CD4-positive, alpha-beta T cell treated with Interleukin-4 for 1 hour (primary cell): ENCODE measurements around the gene CALR3.
"Not testable (repeated sequence)": the region's sequence is repeated elsewhere in the genome, so short reads cannot be mapped to it uniquely, and the experiment has no call there.

Experiments used
- DNase-seq, 2 donors: peaks; one replicate each; pipeline ENCODE4 v3.0.0-alpha.2; 2020 to 2022

CALR3 gene

GRCh38 chr19:16495982-16496612 lies at the start of gene CALR3, which contains the start of gene C19orf44:
CALR3 (minus strand) TSS chr19:16496167; CDS start chr19:16496129, 38 bp downstream.
C19orf44 (plus strand) TSS chr19:16496394; CDS start chr19:16500793, 4,399 bp downstream.
- DNase-seq = peak; percentile 97

DNA sequence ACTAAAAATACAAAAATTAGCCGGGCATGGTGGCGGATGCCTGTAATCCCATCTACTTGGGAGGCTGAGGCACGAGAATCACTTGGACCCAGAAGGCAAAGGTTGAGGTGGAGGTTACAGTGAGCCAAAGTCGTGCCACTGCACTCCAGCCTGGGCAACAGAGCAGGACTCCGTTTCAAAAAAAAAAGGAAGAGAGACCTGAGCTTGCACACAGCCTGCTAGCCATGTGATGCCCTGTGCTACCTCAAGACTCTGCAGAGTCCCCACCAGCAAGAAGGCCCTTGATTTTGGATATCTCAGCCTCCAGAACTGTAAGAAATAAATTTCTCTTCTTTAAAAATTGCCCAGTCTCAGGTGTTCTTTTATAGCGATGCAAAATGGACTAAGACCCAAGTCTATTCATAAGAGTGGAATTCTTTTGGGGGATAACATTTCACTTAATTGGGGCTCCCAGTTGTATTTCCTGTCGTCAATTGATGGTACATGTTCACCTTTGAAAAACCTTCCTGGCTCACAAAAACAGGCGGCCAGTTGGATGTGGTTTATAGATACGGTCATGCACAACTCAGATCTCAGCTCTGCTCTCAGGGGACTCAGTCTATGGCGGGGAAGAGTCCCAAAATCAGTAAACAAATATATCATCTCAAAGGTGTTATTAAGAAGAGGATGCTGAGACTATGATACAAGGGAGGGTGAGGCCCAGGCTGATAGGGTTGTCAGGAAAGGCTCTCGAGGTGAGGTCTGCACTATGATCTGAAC lies 48.7 kb upstream of the CALR3 start:
- no peak for DNase-seq

DNA sequence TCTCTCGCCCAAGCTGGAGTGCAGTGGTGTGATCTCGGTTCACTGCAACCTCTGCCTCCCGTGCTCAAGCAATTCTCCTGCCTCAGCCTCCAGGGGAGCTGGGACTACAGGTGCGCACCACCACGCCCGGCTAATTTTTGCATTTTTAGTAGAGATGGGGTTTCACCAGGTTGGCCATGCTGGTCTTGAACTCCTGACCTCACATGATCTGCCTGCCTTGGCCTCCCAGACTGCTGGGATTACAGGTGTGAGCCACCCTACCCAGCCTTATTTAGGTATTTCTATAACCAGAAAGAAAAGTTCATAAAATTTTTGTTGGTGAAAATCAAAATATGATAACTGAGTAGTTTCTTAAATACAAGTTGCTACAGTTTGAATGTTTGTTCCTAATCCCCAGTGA lies 47.8 kb upstream of the CALR3 start:
- not testable (repeated sequence) for DNase-seq

DNA sequence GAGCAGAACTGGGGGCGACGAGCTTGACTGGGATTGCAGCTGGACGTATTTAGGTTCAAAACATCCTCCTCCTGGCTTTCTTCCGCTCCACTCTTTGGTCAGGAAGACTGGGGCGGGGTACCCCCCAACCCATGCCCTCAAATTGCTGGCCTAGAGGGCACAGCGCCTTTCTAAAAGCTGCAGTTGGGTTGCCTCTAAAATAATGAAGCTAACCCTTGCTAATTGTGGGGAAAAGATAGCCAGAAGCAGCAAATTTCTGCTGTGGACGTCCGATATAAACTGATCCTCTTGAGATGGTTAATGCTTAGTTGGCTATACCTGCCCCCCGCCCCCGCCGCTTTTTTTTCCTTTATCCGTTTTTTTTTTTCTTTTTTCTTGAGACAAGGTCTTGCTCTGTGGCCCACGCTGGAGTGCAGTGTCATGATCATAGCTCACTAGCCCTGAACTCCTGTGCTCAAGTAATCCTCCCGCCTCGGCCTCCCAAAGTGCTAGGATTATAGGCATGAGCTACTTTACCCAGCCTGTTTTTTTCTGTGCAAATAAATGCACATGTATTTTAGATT lies 47.0 kb upstream of the CALR3 start:
- no peak for DNase-seq

- peak; percentile 94 to 95 for DNase-seq
Observed at GRCh38 chr19:16542045-16542909, 46.3 kb upstream of the CALR3 start, which contains the start of gene CHERP. CHERP (minus strand) TSS chr19:16542437; CDS start chr19:16542378, 59 bp downstream.

- DNase-seq = no peak
Observed at GRCh38 chr19:16541526-16542044, 45.6 kb upstream of the CALR3 start.

GRCh38 chr19:16540948-16541347 lies 45.0 kb upstream of the CALR3 start:
- no peak for DNase-seq

DNA sequence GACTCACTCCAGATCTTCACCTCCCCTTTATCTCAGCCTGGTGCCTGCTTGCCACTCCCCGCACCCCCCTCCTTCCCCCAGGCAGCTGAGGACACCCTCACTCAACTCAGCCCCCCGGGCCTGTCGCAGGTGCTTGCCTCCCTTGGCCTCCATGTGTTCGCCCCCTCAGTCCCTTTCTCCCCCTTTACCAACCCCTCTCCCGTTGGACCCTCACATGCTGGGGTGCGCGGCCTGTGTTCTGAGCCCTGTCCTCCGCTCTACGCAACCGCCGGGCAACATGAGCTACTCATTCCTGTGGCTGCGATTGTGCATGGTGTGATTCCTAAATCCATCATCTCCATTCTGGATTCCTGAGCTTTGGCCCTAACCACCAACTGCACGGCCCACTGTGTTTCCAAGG lies 41.1 kb upstream of the CALR3 start:
- no peak for DNase-seq

GRCh38 chr19:16536130-16536529 lies 40.2 kb upstream of the CALR3 start:
- DNase-seq = no peak

GRCh38 chr19:16535381-16535780 lies 39.4 kb upstream of the CALR3 start:
- DNase-seq = no peak

- no peak for DNase-seq
Observed at GRCh38 chr19:16532440-16533234, 36.7 kb upstream of the CALR3 start.

DNA sequence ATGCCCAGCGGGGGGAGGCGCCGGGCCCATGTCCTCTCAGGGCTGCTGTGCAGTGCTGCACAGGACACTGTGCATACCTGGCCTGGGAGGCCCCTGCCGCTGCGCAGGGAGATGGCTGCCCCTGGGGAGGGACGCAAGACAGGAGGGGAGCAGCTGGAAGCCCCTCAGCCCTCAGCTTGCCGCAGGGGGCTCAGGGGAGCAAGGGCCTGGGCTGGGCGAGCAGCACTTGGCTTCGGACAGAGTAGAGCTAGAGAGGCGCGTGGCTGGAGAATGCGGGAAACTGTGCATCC lies 35.4 kb upstream of the CALR3 start:
- no peak for DNase-seq

GRCh38 chr19:16530540-16531379 lies 34.8 kb upstream of the CALR3 start:
- no peak for DNase-seq

DNA sequence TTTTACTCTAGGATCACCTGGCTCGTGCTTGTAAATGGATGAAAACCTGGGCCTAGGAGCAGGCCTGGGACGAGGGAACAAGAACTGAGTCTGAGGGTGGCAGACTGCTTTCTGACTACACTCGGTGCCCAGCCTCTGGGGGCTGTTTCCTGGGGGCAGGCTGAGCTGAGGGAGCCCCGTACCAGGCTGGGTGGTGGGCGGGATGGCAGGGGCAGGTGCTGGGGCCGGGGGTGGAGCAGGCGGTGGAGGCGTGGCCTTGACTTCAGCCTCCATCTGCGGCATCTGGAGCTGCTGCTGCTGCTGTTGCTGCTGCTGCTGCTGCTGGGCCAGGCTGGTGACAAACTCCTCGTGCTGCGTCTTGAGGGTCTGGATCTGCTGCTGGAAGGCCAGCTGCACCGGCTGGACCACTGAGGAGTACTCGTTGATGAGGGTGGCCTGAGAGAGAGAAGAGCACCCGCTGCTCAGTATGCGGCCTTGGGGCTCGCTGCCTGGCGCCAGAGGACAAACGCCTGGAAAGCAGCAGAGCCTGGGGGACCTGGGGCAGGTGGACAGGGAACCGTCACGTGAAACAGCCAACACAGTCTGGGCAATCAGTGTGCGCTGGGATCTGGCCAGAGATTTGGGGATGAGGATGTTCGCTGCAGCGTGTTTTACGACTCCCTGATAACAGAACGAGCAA lies 33.6 kb upstream of the CALR3 start:
- no peak for DNase-seq

GRCh38 chr19:16527971-16528521 lies 32.1 kb upstream of the CALR3 start:
- DNase-seq = peak; percentile 42 to 55

DNA sequence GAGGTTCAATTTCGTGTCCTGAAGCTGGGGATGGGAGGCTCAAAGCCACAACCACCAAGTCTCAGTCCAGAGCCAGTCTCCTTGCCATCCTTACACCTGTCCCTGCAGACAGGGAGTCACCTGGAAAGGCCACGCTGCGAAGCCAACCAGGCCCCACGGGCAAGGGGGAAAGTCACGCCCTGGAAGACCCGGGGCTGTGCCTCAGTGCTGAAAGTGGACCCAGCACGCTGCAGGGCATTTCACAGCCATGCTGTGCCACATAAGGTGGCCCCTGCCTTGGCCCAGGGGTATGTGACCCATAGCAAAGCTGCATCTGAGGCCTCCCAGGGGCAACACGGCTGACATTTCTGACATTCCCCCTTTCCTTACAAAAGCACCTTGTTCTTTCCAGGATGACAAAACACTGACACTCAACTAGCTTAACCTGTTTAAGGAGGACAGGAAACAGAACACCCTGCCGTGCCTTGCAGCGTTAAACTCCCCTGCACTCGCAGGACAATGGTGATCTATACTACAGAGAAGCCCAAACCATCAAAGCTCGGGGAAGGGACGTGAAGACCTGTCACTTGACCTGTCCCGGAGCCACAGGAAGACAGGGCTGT lies 31.5 kb upstream of the CALR3 start:
- no peak for DNase-seq

DNA sequence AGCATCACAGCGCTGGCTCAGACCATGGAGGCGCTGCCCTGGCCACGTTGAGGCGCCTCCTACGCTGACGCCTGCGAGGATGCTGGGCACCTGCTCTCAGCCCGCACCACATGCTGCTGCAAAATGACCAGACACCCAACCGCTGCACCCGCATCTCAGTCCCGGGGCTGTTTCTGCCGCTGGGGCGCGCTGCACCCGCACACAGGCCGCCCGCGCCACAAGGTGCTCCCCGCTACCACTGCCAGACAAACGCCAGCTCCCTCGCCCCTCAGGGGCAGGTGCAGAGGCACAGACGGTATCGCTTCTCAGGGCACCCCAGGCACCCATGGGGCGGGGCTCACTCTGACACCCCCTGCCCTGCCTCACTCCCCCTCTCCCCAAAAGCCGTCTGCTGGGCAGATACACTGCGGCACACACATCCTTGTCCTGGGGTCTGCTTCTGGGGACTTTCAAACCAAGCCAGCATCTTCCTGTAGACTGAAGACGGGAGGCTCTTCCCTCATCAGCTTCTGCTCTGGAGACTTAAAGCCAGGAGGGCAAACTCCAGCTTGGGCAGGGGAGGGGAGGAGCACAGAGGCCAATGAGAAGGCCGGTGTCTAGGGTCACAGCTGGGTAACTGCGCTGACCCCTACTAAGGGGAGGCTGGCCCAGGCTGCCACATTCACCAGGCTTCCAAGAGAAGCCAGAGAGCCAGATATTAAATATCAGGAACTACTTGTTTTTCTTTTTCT lies 29.9 kb upstream of the CALR3 start:
- no peak for DNase-seq

DNA sequence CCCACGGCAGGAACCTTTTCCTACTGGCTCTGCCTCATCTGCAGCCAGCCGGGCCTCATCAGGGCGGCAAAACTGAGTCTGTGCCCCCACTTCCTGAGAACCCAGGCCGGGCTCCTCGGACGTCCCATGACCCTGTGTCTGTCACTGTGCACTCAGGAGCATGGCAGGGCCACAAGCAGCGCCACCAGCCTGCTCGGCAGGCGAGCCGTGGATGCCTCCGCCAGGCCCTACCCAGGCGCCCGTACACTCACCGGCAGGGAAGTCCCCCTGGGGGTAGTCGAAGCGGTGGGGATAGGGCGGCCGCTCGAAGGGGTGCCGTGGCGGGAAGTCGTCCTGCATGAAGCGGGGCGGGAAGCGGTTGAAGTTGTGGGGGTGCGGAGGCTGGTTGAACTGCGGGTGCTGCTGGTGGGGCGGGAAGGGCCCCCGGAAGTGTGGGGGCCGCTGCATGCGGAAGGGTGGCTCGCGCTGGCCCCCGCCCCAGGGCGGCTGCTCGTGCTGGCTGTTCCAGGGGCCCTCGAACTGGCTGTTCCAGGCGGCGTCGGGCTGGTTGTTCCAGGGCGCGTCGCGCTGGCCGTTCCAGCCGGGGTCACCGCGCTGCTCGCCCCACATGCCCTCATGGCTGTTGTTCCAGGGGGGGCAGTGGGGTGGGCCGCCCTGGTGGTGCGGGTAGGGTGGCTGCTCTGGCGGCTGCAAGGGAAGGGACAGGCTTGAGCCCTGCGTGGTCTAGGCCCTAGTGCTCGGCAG lies 29.2 kb upstream of the CALR3 start:
- DNase-seq = no peak
